ENCODE data around the gene LRRC28. TPM values are rescaled to one million over a fixed set of nuclear protein-coding genes. Genes with fewer than 3 reads are reported as not detected.

The LRRC28 gene
- total RNA-seq, 1 donor from 2014 or later, result 17.0 TPM

DNA sequence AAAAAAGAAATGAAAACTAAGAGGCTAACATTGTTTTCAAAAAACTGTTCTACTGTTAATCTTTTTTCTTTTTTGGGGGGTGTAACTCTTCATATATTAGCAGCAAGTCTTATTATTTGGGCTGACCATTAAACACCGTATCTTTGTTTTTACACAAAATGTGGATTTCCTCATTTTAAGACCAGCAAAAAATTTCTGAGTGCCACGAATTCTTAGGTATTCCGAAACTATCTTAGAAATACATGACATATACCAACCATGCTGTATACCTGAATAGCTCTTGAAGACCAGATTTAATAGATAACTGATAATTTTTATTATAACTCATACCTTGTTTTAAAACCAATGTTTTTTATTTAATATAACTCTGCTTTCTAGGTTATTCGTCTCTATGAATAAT lies 1.3 kb upstream of the LRRC28 start:
- DNase-seq, result no peak

DNA sequence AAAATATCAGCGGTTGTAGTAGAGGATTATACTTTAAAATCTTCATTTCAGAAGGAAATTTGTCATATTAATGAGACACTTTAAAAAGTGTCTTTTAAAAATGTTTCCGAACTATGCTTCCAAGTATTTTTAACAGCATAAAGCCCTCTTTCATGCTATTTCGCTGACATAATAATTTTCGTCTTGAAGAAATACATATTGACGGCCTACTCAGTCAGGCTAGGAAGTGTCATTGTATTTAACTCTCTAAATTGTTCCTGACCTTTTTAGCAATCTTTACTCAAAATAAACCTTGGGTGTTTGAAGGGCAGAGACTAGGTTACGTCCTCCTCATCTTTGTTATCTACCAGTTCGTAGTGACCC lies 806 bp upstream of the LRRC28 start:
- DNase-seq, result no peak

DNA sequence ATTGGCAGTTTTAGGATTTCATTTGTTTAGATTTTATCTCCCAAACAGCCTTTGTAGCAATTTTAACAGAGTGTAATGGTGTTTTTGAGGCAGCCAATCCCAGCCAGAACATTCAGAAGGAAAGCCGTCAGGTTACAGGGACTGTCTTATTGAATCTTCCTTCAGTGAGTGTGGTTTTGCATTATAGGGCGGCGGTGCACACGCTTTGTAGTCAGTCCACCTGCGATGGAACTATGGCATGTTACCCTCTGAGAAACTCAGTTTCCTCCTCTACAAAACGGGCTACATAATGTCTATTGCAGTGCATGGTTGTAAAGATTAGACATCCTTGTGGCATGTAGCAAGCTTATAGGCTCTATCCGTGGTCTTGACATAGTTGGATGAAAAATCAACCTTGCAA lies 1.0 kb downstream of the LRRC28 start:
- DNase-seq, result no peak

DNA sequence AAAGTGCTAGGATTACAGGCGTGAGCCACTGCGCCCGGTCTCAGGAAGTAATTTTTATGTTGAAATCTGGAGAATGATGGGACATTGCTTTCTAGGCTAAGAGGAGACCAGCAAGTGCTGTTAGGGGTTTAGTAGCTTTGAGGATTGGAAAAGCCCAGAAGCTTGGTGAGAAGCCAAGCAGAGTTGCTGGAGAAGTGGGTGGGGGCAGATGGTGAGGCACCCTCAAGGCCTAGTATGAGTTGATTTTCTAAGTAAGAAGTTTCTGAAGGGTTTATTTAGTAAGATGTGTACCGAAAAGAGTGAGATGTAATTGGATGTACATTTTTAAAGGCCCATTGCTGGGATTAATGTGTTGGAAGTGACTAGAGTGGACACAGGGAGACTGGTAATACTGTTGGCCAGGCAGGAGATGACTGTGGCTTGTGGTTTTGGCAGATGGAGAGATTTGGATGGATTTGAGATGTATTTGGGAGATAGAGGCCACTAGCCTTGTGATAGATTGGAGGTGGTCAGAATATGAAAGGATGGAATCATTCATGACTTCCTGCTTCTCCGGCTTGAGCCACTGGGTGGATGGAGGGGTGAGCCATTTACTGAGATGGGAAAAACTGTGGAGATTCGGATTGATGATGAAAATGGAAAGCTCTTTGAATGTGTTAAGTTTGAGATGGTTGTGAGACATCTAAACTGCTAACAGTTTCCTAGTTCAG lies 2.3 kb downstream of the LRRC28 start:
- DNase-seq, result no peak

DNA sequence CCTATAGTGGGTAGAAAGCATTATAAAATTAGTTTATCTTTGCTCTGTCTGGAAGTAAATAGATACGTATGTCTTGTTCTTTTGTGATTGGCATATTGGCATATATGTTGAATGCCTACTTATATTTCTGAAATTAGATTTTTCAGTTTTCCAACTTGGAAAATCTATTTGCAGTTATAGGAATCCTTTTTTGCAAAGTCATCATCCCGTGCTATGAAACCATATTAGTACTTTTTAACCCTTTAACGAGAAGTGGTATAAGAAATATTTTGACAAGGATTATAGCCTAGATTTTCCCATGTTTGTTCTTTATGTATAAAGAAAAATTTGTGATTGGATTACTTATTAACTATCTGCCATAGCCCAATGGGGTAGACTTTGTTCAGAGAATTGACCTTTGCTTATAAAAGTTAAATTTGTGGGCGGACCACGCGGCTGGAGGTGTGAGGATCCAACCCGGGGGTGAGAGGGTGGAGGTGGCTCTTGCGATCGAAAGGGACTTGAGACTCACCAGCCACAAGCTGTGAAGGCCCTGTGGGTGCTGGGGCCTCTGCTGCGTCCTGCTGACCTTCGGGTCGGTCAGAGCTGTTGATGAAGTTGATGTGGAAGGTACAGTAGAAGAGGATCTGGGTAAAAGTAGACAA lies 5.9 kb downstream of the LRRC28 start:
- DNase-seq, result no peak

DNA sequence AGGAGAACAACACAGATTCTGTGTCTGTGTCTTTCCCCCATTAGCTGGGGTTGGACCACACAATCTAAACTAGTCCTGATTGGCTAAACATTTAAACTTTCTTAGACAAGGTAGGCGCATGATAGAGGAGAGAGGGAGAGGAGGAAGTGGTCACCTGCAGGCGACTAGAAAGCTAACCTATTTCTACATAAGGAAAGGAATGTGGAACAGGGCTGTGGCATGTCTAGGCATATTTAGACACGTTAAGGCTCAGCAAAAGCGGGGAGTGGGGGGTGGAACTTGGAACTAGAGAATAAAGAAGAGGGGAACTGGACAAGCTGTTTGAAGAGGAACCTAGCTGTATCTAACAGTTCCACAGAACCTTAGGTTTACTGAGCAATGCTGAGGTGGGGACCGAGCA lies 12.8 kb downstream of the LRRC28 start:
- no peak for DNase-seq

DNA sequence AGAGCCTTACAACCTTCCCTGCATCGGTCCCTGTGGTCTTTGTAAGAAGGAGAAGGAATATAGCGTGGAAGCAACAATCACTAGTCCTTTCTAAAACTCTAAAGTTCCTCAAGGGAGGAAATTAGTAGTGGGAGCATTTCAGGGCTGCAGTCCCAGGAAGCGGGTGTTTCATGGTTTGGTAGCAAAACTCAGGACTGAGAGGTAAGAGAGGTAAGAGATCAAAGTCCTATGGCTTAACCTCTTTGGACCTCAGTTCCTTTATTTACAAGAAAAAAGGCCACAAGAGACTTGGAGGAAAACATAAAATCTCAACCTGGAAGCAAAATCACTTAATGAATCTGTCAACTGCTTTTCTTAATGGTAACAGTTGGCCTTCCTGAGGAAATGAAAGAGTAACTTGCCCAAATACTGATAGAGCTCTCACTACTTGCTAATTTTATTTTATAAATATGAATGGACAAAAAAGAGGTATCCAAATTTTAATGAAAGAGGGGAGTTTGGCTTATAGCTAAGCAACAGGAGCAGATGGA lies 14.3 kb downstream of the LRRC28 start:
- peak; percentile 44 for DNase-seq

DNA sequence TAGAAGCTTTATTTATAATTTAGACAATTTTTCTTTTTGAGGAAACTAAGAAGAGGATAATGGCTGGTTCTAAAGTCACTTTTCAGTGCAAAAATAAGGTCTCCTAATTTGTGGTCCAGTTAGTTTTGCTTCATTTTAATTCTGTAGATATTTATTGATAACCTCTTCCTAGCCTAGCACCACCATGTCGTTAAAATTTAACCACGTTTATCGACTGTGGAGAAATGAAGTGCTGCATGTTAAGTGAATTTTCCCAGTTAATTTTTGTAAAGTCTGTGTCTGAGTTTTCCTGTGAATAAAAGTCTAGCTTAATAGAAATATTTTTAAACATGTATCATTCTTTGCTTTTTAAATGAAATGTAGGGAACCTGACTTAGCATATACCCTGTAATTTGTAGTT lies 16.7 kb downstream of the LRRC28 start:
- no peak for DNase-seq

DNA sequence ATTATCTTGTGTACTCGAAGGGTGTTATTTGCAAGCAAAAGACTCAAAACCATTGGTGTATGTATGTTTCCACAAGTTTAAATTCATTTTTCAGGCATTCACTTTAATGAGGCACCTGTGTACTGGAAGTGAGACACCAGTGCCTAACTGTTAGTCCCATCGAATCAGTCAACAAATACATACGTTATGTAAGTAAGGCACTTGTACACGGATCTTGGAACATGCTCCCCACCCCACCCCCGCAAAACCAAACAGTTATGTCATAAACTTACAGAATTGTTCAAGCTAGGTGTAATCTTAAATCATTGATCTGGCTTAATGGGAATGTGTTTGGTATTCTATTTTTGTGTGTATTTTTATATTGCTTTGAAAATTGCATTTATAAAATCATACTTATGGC lies 17.1 kb downstream of the LRRC28 start:
- DNase-seq, result no peak

DNA sequence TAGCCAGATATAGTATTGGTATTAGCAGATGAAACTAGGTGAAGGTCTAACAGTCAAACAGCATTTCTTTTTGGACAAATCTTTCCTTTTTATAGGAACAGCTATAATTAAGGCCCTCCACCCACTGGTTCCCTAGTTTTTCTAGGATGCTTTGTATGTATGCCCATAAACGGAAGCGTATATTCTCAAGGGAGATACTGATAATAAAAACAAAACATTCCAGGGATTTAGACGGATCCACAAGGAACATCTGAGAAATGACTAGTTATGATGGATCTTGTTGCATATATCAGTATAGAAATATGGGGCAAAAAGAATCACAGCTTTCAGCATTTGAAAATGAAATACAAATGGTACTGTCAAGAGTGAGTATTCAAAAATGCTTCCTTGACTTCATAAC lies 22.5 kb downstream of the LRRC28 start:
- no peak for DNase-seq

DNA sequence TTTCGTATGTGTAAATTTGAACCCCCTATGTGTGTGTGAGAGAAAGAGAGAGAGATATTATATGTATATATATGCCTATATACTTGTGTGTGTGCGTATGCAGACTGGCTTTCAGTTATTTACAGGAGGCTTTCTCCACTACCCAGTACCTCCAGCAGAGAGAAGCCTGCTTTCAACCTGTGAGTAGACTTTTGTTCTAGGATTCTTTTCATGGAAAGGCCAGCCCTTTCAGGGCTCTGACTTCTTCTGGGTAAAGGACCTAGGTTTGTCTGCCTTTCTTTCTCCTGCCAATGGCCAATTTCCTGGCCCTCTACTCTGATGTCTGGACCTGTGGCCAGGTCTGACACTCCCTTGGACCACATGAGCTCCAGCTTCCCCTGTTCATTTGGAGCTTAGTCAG lies 23.8 kb downstream of the LRRC28 start:
- DNase-seq, result no peak

DNA sequence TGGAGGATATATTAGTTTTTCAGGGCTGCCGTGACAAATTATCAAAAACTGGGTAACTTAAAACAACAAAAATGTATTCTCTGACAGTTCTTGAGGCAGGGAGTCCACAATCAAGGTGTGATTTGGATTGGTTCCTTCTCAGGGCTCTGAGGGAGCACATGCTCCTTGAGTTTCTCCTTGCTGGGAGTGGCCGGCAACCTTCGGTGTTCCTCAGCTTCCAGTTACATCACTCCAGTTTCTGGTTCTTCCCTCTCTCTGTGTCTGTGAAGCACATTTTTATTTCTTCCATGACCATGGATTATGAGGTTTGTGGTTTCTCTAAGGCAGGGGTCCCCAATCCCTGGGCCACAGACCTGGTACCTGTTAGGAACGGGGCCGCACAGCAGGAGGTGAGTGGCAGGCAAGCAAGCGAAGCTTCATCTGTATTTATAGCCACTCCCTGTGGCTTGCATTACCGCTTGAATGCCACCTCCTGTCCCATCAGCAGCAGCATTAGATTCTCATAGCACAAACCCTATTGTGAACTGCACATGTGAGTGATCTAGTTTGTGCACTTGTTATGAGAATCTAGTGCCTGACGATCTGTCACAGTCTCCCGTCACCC lies 24.3 kb downstream of the LRRC28 start:
- DNase-seq, result no peak

DNA sequence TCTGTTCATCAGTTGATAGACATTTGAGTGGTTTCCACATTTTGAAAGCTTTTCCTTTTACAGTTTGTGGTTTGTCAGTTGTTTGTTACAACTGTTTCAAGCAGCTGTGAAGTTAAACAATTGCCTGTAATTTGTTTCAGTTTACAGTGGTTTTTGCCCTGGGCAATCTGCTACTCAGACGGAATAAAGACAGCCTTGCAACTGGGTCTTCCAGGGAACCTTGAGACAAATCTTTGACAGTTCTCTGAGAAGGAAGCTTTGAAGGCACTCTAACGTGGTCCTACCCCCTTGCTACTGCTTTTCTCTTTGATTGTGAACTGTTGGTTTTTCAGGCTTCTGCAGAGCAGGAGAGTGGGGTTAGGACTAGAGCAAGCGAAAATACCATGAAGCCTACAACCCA lies 28.0 kb downstream of the LRRC28 start:
- DNase-seq, result no peak

DNA sequence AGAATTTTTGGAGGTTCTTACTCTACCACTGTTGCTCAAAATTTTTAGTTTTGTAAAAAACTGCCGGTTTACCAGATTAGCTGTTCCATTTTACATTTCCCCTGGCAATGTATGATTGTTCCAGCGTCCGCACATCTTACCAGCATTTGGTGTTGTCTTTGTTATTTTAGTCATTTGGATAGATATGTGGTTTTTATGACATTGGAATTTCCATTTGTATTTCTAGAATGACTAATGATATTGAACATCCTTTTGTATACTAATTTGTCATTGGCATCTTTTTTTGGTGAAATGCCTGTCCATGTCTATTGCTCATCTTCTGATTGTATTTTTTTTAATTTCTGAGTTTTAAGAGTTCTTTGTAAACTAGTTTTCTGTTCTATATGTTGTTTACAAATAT lies 28.5 kb downstream of the LRRC28 start:
- DNase-seq, result no peak

DNA sequence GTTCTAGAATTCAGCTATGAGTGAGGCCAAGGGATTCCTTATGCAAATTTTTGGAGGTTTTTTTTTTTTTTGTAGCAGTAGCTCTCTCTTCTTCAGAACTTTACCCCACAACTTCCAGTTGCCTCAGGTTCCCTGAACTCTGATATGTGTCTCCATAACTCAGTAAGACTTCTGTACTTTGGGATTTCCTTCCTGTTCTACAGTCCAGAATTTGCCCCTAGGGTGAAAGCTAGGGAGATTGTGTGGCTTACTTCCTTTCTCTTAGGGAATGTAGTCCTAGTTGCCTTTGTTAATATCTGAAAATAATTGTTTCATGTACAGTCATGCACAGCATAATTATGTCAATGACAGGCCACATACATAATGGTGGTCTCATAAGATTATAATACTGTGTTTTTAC lies 30.8 kb downstream of the LRRC28 start:
- DNase-seq, result peak; percentile 33

DNA sequence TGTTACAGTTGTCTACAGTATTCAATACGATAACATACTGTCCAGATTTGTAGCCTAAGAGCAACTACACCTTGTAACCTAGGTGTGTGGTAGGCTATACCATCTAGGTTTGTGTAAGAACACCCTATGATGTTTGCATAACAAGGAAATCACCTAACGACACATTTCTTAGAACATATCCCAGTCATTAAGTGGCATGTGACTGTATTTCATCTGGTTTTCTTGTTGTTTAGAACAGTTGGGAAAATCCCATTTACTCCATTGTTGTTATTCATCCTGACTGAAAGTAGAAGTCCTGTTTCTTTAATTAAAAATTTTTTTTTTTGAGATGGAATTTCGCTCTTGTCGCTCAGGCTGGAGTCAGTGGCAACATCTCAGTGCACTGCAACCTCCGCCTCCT lies 31.3 kb downstream of the LRRC28 start:
- peak; percentile 27 for DNase-seq

DNA sequence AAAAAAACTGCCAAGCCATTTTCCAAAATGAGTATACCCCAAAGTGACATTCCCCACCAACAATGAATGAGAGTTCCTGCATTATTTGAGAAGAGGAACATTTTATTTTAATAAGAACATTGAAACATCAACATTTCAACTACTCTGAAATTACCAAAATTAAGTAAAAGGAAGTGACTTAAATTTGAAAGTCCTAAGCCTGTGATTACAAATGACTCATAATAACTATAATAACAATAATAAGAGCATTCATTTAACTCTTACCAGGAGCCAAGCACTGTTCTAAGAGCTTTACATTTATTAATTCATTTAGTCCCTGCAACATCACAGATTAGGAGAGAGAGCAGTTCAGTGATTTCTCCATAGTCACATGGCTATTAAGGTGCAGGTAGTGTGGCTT lies 32.4 kb downstream of the LRRC28 start:
- peak; percentile 24 for DNase-seq

DNA sequence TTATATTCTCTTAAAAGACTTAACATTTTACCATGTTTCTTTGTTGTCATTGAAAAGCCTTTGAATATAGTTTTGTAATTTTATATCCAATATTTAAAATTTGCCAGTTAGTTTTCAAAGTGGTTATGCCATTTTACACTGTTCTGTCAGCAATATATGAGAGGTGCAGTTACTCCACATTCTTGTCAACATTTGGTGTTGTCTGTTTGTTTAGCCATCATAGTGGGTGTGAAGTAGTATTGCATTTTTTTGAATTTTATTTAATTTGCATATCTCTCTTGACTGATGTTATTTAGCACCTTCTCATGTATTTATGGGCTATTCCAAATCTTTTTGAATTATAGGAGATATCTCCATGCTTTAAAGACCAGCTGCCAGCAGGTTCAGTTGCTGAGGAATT lies 40.4 kb downstream of the LRRC28 start:
- no peak for DNase-seq

DNA sequence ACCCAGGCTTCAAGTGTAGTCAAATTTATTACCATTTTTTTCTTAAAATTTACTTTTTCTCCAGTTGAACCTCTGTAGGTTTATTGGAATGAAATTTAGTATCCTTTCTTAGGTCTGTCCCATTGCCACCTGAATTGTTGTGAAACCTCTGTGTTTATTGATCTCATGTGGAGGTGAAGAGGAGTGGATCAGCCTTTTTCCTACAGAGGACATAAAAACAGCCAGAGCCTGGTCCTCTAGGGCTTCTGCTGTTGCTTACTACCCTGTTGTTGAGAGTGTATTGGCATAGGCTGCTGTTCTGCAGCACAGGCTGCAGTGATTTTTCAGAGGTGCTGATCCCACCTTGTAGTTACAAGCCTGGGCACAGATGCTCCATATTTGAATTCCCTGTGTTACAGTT lies 44.6 kb downstream of the LRRC28 start:
- DNase-seq, result no peak

DNA sequence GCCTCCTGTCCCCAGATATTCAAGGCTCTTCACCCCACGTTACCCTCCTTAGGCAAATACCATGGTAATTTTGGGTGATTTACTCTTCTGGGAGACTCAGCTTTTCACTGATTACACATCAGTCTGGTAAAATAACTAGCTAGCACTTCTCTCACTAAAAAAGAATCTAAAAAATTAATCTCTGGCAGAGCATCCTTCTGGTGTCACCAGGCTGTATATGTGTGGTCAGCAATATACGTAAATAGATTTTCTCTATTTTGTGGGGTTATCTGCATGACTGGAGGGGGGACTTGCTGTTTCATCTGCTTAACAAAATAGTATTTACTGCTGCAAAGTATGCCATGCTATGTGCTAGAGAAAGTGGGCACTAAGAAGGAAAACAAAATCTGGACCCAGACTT lies 45.1 kb downstream of the LRRC28 start:
- no peak for DNase-seq

DNA sequence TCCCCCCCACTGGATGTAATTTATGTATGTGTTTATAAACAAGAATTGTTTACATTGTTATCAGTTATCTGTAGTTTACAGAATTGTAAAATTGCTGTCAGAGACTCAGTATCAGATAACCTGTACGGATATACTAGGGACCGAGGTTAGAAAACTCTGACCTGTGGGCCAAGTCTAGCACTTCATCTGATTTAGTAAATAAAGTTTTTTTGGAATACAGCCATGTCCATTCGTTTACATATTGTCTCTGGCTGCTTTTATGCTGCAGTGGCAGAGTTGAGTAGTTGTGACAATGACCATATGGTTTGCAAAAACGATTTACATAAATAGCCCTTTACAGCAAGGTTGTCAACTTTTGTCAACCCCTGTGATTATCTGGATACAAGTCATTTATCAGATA lies 52.6 kb downstream of the LRRC28 start:
- no peak for DNase-seq

DNA sequence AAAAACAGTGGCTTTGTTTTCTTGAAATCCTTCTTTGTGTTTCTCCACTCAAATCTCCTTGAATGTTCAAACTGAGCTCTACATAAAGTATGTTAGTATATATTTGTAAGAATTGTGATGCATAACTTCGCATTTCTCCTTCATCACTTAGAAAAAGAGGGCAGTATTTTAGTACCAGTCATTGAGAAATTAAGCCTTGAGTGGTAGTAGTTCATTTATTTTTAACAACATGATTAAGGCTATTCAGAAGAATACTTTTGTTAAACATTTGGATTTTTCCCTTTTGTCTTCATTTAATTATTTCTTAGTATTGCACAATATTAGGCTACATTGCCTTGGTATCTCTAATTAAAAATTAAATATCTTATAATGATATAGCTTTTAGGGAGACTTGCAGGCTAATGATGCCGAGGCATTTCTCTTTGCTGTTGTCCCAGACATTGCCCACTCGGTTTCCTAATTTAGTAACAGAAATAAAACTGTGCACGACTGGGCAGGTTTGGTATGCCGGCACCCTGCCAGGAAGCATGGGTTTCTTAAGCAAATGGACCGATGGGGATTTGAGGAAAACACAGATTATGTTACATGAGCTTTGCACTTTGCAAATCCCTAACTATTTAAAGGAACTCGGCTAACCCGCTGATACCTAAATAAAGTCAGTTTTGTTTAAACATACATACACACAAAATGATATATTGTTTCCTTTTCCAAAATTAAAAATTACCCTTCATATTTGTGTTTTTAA lies 54.7 kb downstream of the LRRC28 start:
- DNase-seq, result peak; percentile 50

DNA sequence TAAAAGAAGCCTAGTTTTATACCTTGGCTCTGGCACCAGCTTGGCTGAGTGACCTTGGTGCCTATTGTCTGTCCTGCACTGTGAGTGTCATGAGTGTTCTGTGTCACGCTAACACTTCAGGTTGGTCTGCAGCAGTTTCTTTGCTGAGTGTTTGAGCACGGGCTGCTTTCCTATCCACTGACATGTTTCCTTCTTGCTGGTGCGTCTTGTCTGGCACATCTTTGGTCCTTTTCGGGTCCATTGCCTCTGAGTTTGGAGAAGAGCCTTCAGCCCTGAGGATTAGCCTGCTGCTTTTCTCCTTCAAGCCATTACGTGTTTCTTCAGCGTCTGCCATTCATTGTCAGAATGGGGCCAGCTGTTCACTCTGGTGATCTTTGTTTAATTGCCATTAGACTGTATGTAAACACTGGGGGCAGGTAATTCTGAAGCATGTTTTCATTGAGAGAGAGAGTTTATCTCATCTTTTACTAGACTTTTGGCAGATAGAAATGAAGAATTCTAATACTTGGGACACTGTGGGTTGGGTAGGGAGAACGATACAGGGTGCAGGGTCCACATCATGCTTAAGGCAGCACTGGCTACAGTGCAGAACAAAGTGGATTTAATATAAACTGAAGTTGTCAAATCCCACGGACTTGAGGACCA lies 55.5 kb downstream of the LRRC28 start:
- DNase-seq, result peak; percentile 18
